ENCODE results near the gene EIF2B4. TPM values are rescaled to one million over a fixed set of nuclear protein-coding genes. Genes with fewer than 3 reads are reported as not detected.

EIF2B4 gene
- total RNA-seq, 2 donors from 2014 or later: 34.5 to 35.4 TPM

- intact Hi-C loops (cut with DNase I): no loop called here
- DNase-seq: peak; percentile 68
These were observed 880 bp upstream of the EIF2B4 start for GRCh38 chr2:27370816-27371620.

GRCh38 chr2:27369471-27370025 lies 590 bp downstream of the EIF2B4 start:
- intact Hi-C loops (cut with DNase I): no loop called here
- DNase-seq: peak; percentile 65
- H3K4me1 ChIP-seq: peaks cover 17% of the 10 kb centered on the region
- H3K9me3 ChIP-seq: no peaks in the 10 kb centered on the region
- no peaks in the 10 kb centered on the region for H3K27me3 ChIP-seq
- H3K9ac ChIP-seq (ENCODE audit: low read depth in 2 of 2, low read length in 2 of 2): peak overlapping the region; percentile 97
- TF ChIP-seq CTCF (IDR thresholded peaks at IDR 0.05): no peak
- H3K27ac ChIP-seq: peak overlapping the region; percentile 92
- peaks cover 10% of the 10 kb centered on the region for H3K36me3 ChIP-seq
- H3K4me3 ChIP-seq: peak overlapping the region; percentile 84

More at GRCh38 chr2:27370816-27371620, 880 bp upstream of the EIF2B4 start:
- Histone ChIP-seq H3K9ac (ENCODE audit: low read depth in 2 of 2, low read length in 2 of 2) (peak overlapping the region; percentile 97 to 98), H3K27me3 (no peaks in the 10 kb centered on the region), H3K4me3 (peak overlapping the region; percentile 84), H3K27ac (peak overlapping the region; percentile 92), H3K9me3 (no peaks in the 10 kb centered on the region), H3K4me1 (peaks cover 17% of the 10 kb centered on the region), H3K36me3 (peaks cover 19% of the 10 kb centered on the region)
- TF ChIP-seq CTCF (IDR thresholded peaks at IDR 0.05): no peak

- no peaks in the 10 kb centered on the region for H3K9me3 ChIP-seq
- H3K27ac ChIP-seq: no peak overlapping the region
- DNase-seq: no peak
- H3K9ac ChIP-seq (ENCODE audit: low read depth in 2 of 2, low read length in 2 of 2): no peak overlapping the region
- peaks cover 3% of the 10 kb centered on the region for H3K4me1 ChIP-seq
- H3K36me3 ChIP-seq: peaks cover 10% of the 10 kb centered on the region
- intact Hi-C loops (cut with DNase I): no loop called here
- TF ChIP-seq CTCF (IDR thresholded peaks at IDR 0.05): no peak
- H3K4me3 ChIP-seq: no peak overlapping the region
- H3K27me3 ChIP-seq: no peaks in the 10 kb centered on the region
These were observed 6.2 kb downstream of the EIF2B4 start for GRCh38 chr2:27363933-27364332.

GRCh38 chr2:27362678-27363420 lies 7.3 kb downstream of the EIF2B4 start:
- Histone ChIP-seq H3K36me3 (peaks cover 10% of the 10 kb centered on the region), H3K4me1 (no peaks in the 10 kb centered on the region), H3K4me3 (no peak overlapping the region), H3K9me3 (no peaks in the 10 kb centered on the region), H3K9ac (ENCODE audit: low read depth in 2 of 2, low read length in 2 of 2) (no peak overlapping the region), H3K27me3 (no peaks in the 10 kb centered on the region), H3K27ac (no peak overlapping the region)
- intact Hi-C loops (cut with DNase I): no loop called here
- DNase-seq: no peak
- no peak for TF ChIP-seq CTCF (IDR thresholded peaks at IDR 0.05)

- Histone ChIP-seq H3K4me1 (peaks cover 11% of the 10 kb centered on the region), H3K36me3 (no peaks in the 10 kb centered on the region), H3K9me3 (no peaks in the 10 kb centered on the region), H3K9ac (ENCODE audit: low read depth in 2 of 2, low read length in 2 of 2) (peak within 1 kb of the TSS; percentile 91 to 98), H3K4me3 (peak within 1 kb of the TSS; percentile 78), H3K27me3 (no peaks in the 10 kb centered on the region), H3K27ac (peak within 1 kb of the TSS; percentile 94)
- intact Hi-C loops (cut with DNase I): no loop called here
- DNase-seq: peak; percentile 96
- TF ChIP-seq CTCF (IDR thresholded peaks at IDR 0.05): no peak
These were observed 13.6 kb downstream of the EIF2B4 start, which contains the start of gene GTF3C2 for GRCh38 chr2:27356382-27357181. Gene GTF3C2 (minus strand): TSS chr2:27356764. CDS start chr2:27343554, 13,210 bp downstream.

All from colonic mucosa (tissue), 4 donors.